ENCODE results near the gene CD6.

DNA sequence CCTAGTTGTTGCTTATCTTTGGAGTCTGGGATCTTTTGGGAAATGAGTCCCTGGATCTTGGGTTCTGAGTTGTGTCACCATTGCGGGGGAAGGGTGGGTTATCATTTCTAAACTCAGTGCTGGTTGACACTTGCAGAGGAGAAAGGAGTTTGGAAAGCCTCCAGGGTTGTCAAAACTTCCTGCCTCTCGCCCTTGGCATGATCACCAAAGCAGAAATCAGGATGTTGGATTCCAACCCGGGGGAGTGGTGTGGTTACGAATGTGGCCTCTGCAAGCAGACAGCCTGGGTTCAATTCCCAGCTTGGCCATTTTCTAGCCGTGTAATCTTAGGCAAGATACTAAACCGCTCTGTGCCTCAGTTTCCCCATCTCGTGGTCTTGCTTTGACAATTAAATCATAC, 24.3 kb downstream of the CD6 start:
- no peak for TF ChIP-seq POLR2A (IDR thresholded peaks at IDR 0.05)
- no peak for TF ChIP-seq CTCF (IDR thresholded peaks at IDR 0.05)

Measured in right lobe of liver (tissue), 4 donors.